Activated CD8-positive, alpha-beta memory T cell treated with anti-CD3 and anti-CD28 coated beads, Interleukin-2, amount 50 U/mL, for 24 hours (primary cell): ENCODE results near the gene LRRC56.

ENCODE experiments used
- DNase-seq: peaks from one replicate; pipeline ENCODE4 v3.0.0-alpha.2; 2020; ENCODE audit errors: extremely low read depth

The LRRC56 gene

GRCh38 chr11:596374-596773 lies 59.0 kb downstream of the LRRC56 start:
- no peak for DNase-seq

GRCh38 chr11:597166-597725 lies 59.9 kb downstream of the LRRC56 start:
- DNase-seq = no peak

- DNase-seq = no peak
Measured at GRCh38 chr11:598005-598680, 60.8 kb downstream of the LRRC56 start.

- DNase-seq = no peak
Measured at GRCh38 chr11:601573-602245, 64.4 kb downstream of the LRRC56 start.

GRCh38 chr11:603154-603553 lies 65.8 kb downstream of the LRRC56 start:
- no peak for DNase-seq
